Muscle layer of colon (tissue), 2 donors: ENCODE measurements around the gene GAS5.

ENCODE experiments used
- H3K27ac ChIP-seq: one replicate; pipeline ENCODE4 v1.7.0; 2013; ENCODE audit warnings: low read depth, mild to moderate bottlenecking, low read length, moderate library complexity
- H3K27me3 ChIP-seq, 2 donors: one replicate each; pipeline ENCODE4 v1.7.0; 2013; ENCODE audit warnings: low read length in 2 of 2, mild to moderate bottlenecking in 2 of 2; ENCODE audit not compliant: insufficient read depth in 2 of 2, control insufficient read depth in 1 of 2
- H3K36me3 ChIP-seq: one replicate; pipeline ENCODE4 v1.7.0; 2013; ENCODE audit warnings: mild to moderate bottlenecking, low read length; ENCODE audit not compliant: insufficient read depth
- H3K4me1 ChIP-seq: one replicate; pipeline ENCODE4 v1.7.0; 2013; ENCODE audit warnings: mild to moderate bottlenecking, low read length; ENCODE audit not compliant: insufficient read depth
- H3K4me3 ChIP-seq, 2 donors: one replicate each; pipeline ENCODE4 v1.7.0; 2013; ENCODE audit warnings: low read length in 2 of 2, low read depth in 1 of 2, mild to moderate bottlenecking in 1 of 2, moderate library complexity in 1 of 2
- H3K9ac ChIP-seq: one replicate; pipeline ENCODE4 v1.7.0; 2013; ENCODE audit warnings: low read length
- H3K9me3 ChIP-seq: one replicate; pipeline ENCODE4 v1.7.0; 2013; ENCODE audit warnings: mild to moderate bottlenecking, low read length
- donor health status: abdominal sarcoma.
- donor health status: Adenocarcinoma of cecum.

Gene GAS5

DNA sequence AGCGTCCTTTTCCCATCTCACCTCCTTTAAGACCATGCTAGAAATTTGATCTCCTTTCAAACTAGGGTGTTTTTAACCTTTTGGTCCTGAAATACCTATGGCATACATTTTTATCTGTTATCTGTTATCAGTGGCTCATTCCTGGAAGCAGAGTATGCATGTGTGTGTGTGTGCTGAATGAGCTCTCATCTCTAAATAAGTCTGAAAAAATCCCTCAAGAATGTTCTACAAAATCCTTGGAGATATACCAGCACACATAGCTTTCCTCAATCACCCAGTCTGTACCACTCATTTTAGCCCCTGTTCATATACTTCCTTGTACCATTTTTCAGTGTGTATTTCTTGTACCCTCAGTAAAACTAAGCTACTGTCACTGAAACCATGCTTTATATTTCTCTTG, 49.3 kb downstream of the GAS5 start:
- no peak overlapping the region for H3K4me3 ChIP-seq
- no peak overlapping the region for H3K9ac ChIP-seq

More for the DNA sequence above, 49.3 kb downstream of the GAS5 start:
- no peaks in the 10 kb centered on the region for H3K27me3 ChIP-seq
- no peaks in the 10 kb centered on the region for H3K36me3 ChIP-seq
- H3K9me3 ChIP-seq: no peaks in the 10 kb centered on the region
- peaks cover 6% of the 10 kb centered on the region for H3K4me1 ChIP-seq
- H3K27ac ChIP-seq: no peak overlapping the region
